ENCODE measurements around the gene HTR1D.

GRCh38 chr1:23171181-23171755 is 46.0 kb downstream of the HTR1D start:
- no peak for TF ChIP-seq CTCF (IDR thresholded peaks at IDR 0.05 in 2 of 3, conservative IDR thresholded peaks at IDR 0.05 in 1 of 3; ENCODE audit: borderline replicate concordance in 1 of 3, insufficient read depth in 1 of 3, low read depth in 2 of 3, low read length in 2 of 3)
- TF ChIP-seq ATF3 (IDR thresholded peaks at IDR 0.05) = no peak
- no peak for TF ChIP-seq POLR2A (IDR thresholded peaks at IDR 0.05; ENCODE audit: borderline replicate concordance, extremely low read depth, insufficient read depth, insufficient read length)
- TF ChIP-seq EZH2 (IDR thresholded peaks at IDR 0.05) = no peak
- TF ChIP-seq YY1 (IDR thresholded peaks at IDR 0.05; ENCODE audit: extremely low read depth, insufficient replicate concordance, low read depth, low read length) = no peak
- no peak for TF ChIP-seq SP1 (IDR thresholded peaks at IDR 0.05; ENCODE audit: low read depth)
